Sigmoid colon (tissue), 4 donors: ENCODE results near the gene BCL7C.

Source experiments
- CTCF ChIP-seq, 4 experiments: fragments of 450-650 bp in 3 of 4; fragments of 200-600 bp in 1 of 4; IDR thresholded peaks; one replicate each; pipeline ENCODE4 v1.5.1; 2016 to 2019; ENCODE audit warnings: antibody characterized with exemption in 4 of 4, mild to moderate bottlenecking in 3 of 4, moderate library complexity in 2 of 4
- EP300 ChIP-seq, 4 donors: sonication (generic); formaldehyde crosslinking; IDR thresholded peaks; one replicate each; pipeline ENCODE4 v1.6.1; 2017; ENCODE audit warnings: antibody characterized with exemption in 4 of 4
- POLR2A ChIP-seq, 2 donors: fragments of 450-650 bp; IDR thresholded peaks; one replicate each; pipeline ENCODE4 v1.6.1; 2016; ENCODE audit warnings: antibody characterized with exemption in 2 of 2, mild to moderate bottlenecking in 2 of 2, moderate library complexity in 2 of 2
- POLR2AphosphoS5 ChIP-seq, 4 donors: sonication (generic); formaldehyde crosslinking; IDR thresholded peaks; one replicate each; pipeline ENCODE4 v1.6.1; 2017; ENCODE audit warnings: antibody characterized with exemption in 4 of 4

GRCh38 chr16:30925995-30926811 lies 32.3 kb upstream of the BCL7C start:
- TF ChIP-seq CTCF (IDR thresholded peaks at IDR 0.05), result no peak
- no peak for TF ChIP-seq EP300 (IDR thresholded peaks at IDR 0.05)
- no peak for TF ChIP-seq POLR2A (IDR thresholded peaks at IDR 0.05)
- no peak for TF ChIP-seq POLR2AphosphoS5 (IDR thresholded peaks at IDR 0.05)
